Measurements from ENCODE around the gene TRRAP. TPM values are rescaled to one million over a fixed set of nuclear protein-coding genes. Genes with fewer than 3 reads are reported as not detected.

The TRRAP gene
- total RNA-seq, 4 donors from 2014 or later = 12.1 to 25.6 (median 16.7) TPM

GRCh38 chr7:98992076-98992475, 113.7 kb downstream of the TRRAP start:
- intact Hi-C loops (cut with DNase I) = no loop called here
- no peak for DNase-seq
- no peaks in the 10 kb centered on the region for H3K4me1 ChIP-seq
- no peaks in the 10 kb centered on the region for H3K27me3 ChIP-seq
- no peak for TF ChIP-seq POLR2A (IDR thresholded peaks at IDR 0.05)
- no peak for TF ChIP-seq CTCF (IDR thresholded peaks at IDR 0.05)
- no peak overlapping the region for H3K4me3 ChIP-seq
- no peaks in the 10 kb centered on the region for H3K9me3 ChIP-seq
- no peak overlapping the region for H3K27ac ChIP-seq
- 91 to 92% methylated on average over 8 of the region's 16 CpGs for WGBS, 2 donors
- H3K36me3 ChIP-seq = peaks cover 30 to 100% (median 55%) of the 10 kb centered on the region in 3 donors

- TF ChIP-seq CTCF (IDR thresholded peaks at IDR 0.05) (no peak), POLR2A (IDR thresholded peaks at IDR 0.05) (no peak)
- no peak overlapping the region for H3K4me3 ChIP-seq
- DNase-seq = no peak
- peaks cover 28 to 100% (median 54%) of the 10 kb centered on the region in 3 donors for H3K36me3 ChIP-seq
- no peak overlapping the region for H3K27ac ChIP-seq
- WGBS, 2 donors = 90 to 96% methylated on average over 28 to 32 of the region's 32 CpGs
- no peaks in the 10 kb centered on the region for H3K4me1 ChIP-seq
- no peaks in the 10 kb centered on the region for H3K9me3 ChIP-seq
- no peaks in the 10 kb centered on the region for H3K27me3 ChIP-seq
- intact Hi-C loops (cut with DNase I) = no loop called here
Measured at GRCh38 chr7:98993024-98993897, 114.9 kb downstream of the TRRAP start.

GRCh38 chr7:98994046-98994944, 116.0 kb downstream of the TRRAP start:
- intact Hi-C loops (cut with DNase I) = no loop called here
- TF ChIP-seq POLR2A (IDR thresholded peaks at IDR 0.05) = no peak
- TF ChIP-seq CTCF (IDR thresholded peaks at IDR 0.05) = no peak
- H3K4me3 ChIP-seq = no peak overlapping the region
- H3K4me1 ChIP-seq = no peaks in the 10 kb centered on the region
- H3K36me3 ChIP-seq = peaks cover 23 to 100% (median 45%) of the 10 kb centered on the region in 3 donors
- no peaks in the 10 kb centered on the region for H3K9me3 ChIP-seq
- H3K27ac ChIP-seq = no peak overlapping the region
- no peaks in the 10 kb centered on the region for H3K27me3 ChIP-seq
- 85 to 92% methylated on average over 11 to 24 of the region's 34 CpGs for WGBS, 2 donors
- DNase-seq = no peak

- intact Hi-C loops (cut with DNase I) = no loop called here
- no peak overlapping the region for H3K27ac ChIP-seq
- no peaks in the 10 kb centered on the region for H3K9me3 ChIP-seq
- WGBS, 2 donors = 94 to 98% methylated on average over 13 of the region's 13 CpGs
- no peak overlapping the region for H3K4me3 ChIP-seq
- no peak for DNase-seq
- H3K4me1 ChIP-seq = no peaks in the 10 kb centered on the region
- TF ChIP-seq POLR2A (IDR thresholded peaks at IDR 0.05) (no peak), CTCF (IDR thresholded peaks at IDR 0.05) (no peak)
- H3K36me3 ChIP-seq = peaks cover 23 to 100% (median 38%) of the 10 kb centered on the region in 3 donors
- H3K27me3 ChIP-seq = no peaks in the 10 kb centered on the region
Measured at GRCh38 chr7:98995111-98995510, 116.8 kb downstream of the TRRAP start.

Measured in esophagus squamous epithelium (tissue), 5 donors.